Endothelial cell of umbilical vein (primary cell): Measurements from ENCODE around the gene SPAG16. TPM values are rescaled to one million over a fixed set of nuclear protein-coding genes. Genes with fewer than 3 reads are reported as not detected.

Experiments
- BruUV-seq: library from RNA; stranded (reverse); fragments of 400-500 nt; replicated peaks from 2 replicates; lab custom pipeline; 2021; lab: Mats Ljungman, UMichigan
- CTCF ChIA-PET: fragments of 300-600, 350-600 bp; sonication (Branson Sonifier 250); formaldehyde crosslinking; loops from one replicate; lab custom pipeline; 2021; ENCODE audit warnings: antibody characterized with exemption, inconsistent platforms; lab: Charles Lee
- POLR2A ChIA-PET: fragments of 300-600, 350-600 bp; sonication (Branson Sonifier 250); formaldehyde crosslinking; loops from one replicate; lab custom pipeline; 2021; ENCODE audit warnings: antibody characterized with exemption, inconsistent platforms; lab: Charles Lee
- DNase-seq: peaks from one replicate; pipeline ENCODE4 v3.0.0-alpha.2; 2011; ENCODE audit warnings: low read depth, low spot score
- FAIRE-seq: peaks from 2 replicates; lab custom pipeline; 2011; peaks lifted over from hg19 to GRCh38; lab: Jason Lieb, UNC
- H2AFZ ChIP-seq: 2 replicates; pipeline ENCODE4 v1.6.0; 2012; ENCODE audit warnings: low read depth, low read length, control low read depth, inconsistent platforms
- H3K27ac ChIP-seq: 2 replicates; pipeline ENCODE4 v1.5.1; 2011; ENCODE audit warnings: low read depth, mild to moderate bottlenecking, control low read depth, low read length, moderate library complexity; ENCODE audit not compliant: insufficient read depth
- H3K27me3 ChIP-seq, 2 experiments: 2 replicates each; pipeline versions ENCODE4 v1.6.0 to v1.6.1; 2011; ENCODE audit warnings: low read length in 2 of 2, mixed read lengths in 1 of 2; ENCODE audit not compliant: control insufficient read depth in 2 of 2, insufficient read depth in 2 of 2
- H3K36me3 ChIP-seq, 2 experiments: 2 replicates in 1 of 2; 3 replicates in 1 of 2; pipeline ENCODE4 v1.5.1; 2011; ENCODE audit warnings: low read length in 2 of 2, mild to moderate bottlenecking in 1 of 2, moderate library complexity in 1 of 2; ENCODE audit not compliant: control insufficient read depth in 2 of 2, insufficient read depth in 2 of 2; ENCODE audit errors: extremely low read depth in 1 of 2
- H3K4me1 ChIP-seq: 3 replicates; pipeline ENCODE4 v1.5.1; 2011; ENCODE audit warnings: mild to moderate bottlenecking, low read length; ENCODE audit not compliant: control insufficient read depth, insufficient read depth; ENCODE audit errors: extremely low read depth
- H3K4me2 ChIP-seq: 2 replicates; pipeline ENCODE4 v1.6.1; 2011; ENCODE audit warnings: low read length, control low read depth, mixed read lengths; ENCODE audit not compliant: insufficient read depth
- H3K4me3 ChIP-seq, 3 experiments: fragments of 200-600 bp in 1 of 3; sonication (generic), shearing (Covaris generic) in 1 of 3; replicated peaks in 1 of 3; 2 replicates each; pipeline ENCODE4 v1.5.1; 2011 to 2016; ENCODE audit warnings: control low read depth in 3 of 3, low read length in 3 of 3, mild to moderate bottlenecking in 2 of 3, inconsistent platforms in 1 of 3, low read depth in 1 of 3, moderate library complexity in 1 of 3; ENCODE audit not compliant: insufficient read depth in 1 of 3
- H3K79me2 ChIP-seq: 2 replicates; pipeline ENCODE4 v1.6.0; 2012; ENCODE audit warnings: low read length, inconsistent platforms; ENCODE audit not compliant: control insufficient read depth, insufficient read depth
- H3K9ac ChIP-seq: replicated peaks from 2 replicates; pipeline ENCODE3; 2011; ENCODE audit warnings: low read length, control low read depth; ENCODE audit not compliant: insufficient read depth; ENCODE audit errors: extremely low read depth
- H3K9me1 ChIP-seq: replicated peaks from 3 replicates; pipeline ENCODE4 v1.6.0; 2011; ENCODE audit warnings: mild to moderate bottlenecking, low read length; ENCODE audit not compliant: control insufficient read depth, insufficient read depth; ENCODE audit errors: extremely low read depth
- H3K9me3 ChIP-seq: replicated peaks from 2 replicates; pipeline ENCODE4 v1.5.1; 2012; ENCODE audit warnings: low read length, inconsistent platforms; ENCODE audit not compliant: control insufficient read depth, insufficient read depth
- H4K20me1 ChIP-seq: replicated peaks from 2 replicates; pipeline ENCODE3; 2011; ENCODE audit warnings: mild to moderate bottlenecking, low read length; ENCODE audit not compliant: control insufficient read depth, insufficient read depth; ENCODE audit errors: extremely low read depth
- EZH2 ChIP-seq: IDR thresholded peaks from 2 replicates; pipeline ENCODE4 v1.6.1; 2012; ENCODE audit warnings: borderline replicate concordance, low read depth, mild to moderate bottlenecking, moderate library complexity, low read length, inconsistent platforms; ENCODE audit not compliant: severe bottlenecking
- FOS ChIP-seq: IDR thresholded peaks from 2 replicates; pipeline ENCODE4 v1.6.1; 2011; ENCODE audit warnings: mild to moderate bottlenecking, low read length, moderate library complexity, borderline replicate concordance; ENCODE audit not compliant: insufficient read depth
- GATA2 ChIP-seq: IDR thresholded peaks from 2 replicates; pipeline ENCODE4 v1.7.0; 2011; ENCODE audit warnings: low read depth, mild to moderate bottlenecking, moderate library complexity, mixed read lengths, low read length; ENCODE audit not compliant: insufficient read length, insufficient read depth
- JUN ChIP-seq: IDR thresholded peaks from 2 replicates; pipeline ENCODE4 v1.6.1; 2011; ENCODE audit warnings: borderline replicate concordance, low read depth; ENCODE audit not compliant: insufficient read length, insufficient read depth
- MYC ChIP-seq: IDR thresholded peaks from one replicate; pipeline ENCODE4 v1.6.1; 2011; ENCODE audit warnings: mild to moderate bottlenecking, low read depth, low read length
- POLR2A ChIP-seq: IDR thresholded peaks from 2 replicates; pipeline ENCODE4 v1.6.1; 2012; ENCODE audit warnings: low read depth, mild to moderate bottlenecking, control low read depth, low read length
- POLR2AphosphoS5 ChIP-seq: IDR thresholded peaks from 2 replicates; pipeline ENCODE4 v1.6.1; 2012; ENCODE audit warnings: low read depth, mild to moderate bottlenecking, control low read depth, low read length, moderate library complexity; ENCODE audit not compliant: insufficient read depth
- dilution Hi-C: fragments of 300-500 bp; cut with MboI; formaldehyde crosslinking; loops from one replicate; pipeline ENCODE4 v1.15.0; 2019; ENCODE audit warnings: low sequenced_read_pairs; ENCODE audit not compliant: extremely low pct_ligation_motif_present
- intact Hi-C: fragments of 100-400 bp; cut with micrococcal nuclease; formaldehyde crosslinking; loops from one replicate; pipeline ENCODE4 v1.10.0; 2022
- polyA plus RNA-seq, 4 experiments: library from polyadenylated mRNA; depleted of rRNA in 3 of 4; stranded (reverse) in 3 of 4; unstranded in 1 of 4; fragments of >200 nt; gene quantifications; 2 replicates each; pipeline versions ENCODE4 v1.2.1 to v1.2.3, GENCODE V29; 2011 to 2012; ENCODE audit warnings: missing spikeins in 1 of 4
- total RNA-seq: library from RNA; stranded (reverse); gene quantifications from 2 replicates; pipeline ENCODE4 v1.2.3, GENCODE V29; 2021
- TF ChIP-seq, protein P1 (sequence below), 2 donors: IDR thresholded peaks; 1 replicate in 1 of 2; 2 replicates in 1 of 2; pipeline ENCODE4 v1.5.1; 2011; ENCODE audit warnings: low read length in 2 of 2, mild to moderate bottlenecking in 2 of 2, moderate library complexity in 2 of 2, control low read depth in 1 of 2, inconsistent platforms in 1 of 2, low read depth in 1 of 2; ENCODE audit not compliant: insufficient read depth in 1 of 2; ENCODE audit errors: extremely low read depth in 1 of 2

The SPAG16 gene
- total and polyA plus RNA-seq, 2 donors (not counting 3 experiments of a cell fraction or from before 2014, with no cell fraction given), result 4.0 to 7.7 TPM

DNA sequence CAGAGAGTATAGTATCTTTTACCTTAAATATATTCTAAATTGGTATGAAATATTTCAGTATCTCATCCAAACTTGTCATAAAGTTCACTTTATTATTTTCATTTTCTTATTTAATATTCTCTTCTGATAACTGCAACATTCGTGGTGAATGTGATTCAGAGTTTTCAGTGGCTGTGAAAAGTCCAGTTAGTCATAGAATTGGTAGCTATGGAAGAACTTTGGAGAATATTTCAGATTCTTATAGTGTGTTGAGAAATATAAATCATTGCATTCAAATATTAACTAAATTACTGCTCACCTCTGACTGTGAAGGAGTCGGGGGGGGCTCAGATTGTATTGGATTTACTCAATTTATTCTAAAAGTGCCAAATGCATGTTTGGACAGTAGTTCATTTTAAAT, 948.0 kb downstream of the SPAG16 start:
- no peaks in the 10 kb centered on the region for H3K79me2 ChIP-seq
- H3K9me1 ChIP-seq, result no peaks in the 10 kb centered on the region
- no peak for DNase-seq
- dilution Hi-C loops (no loop called here), intact Hi-C loops (no loop called here)
- no peak overlapping the region for H2AFZ ChIP-seq
- no peak overlapping the region for H3K9ac ChIP-seq
- no peaks in the 10 kb centered on the region for H3K27me3 ChIP-seq
- TF ChIP-seq MYC (no peak), JUN (no peak), POLR2A (no peak), POLR2AphosphoS5 (no peak), FOS (no peak), GATA2 (no peak), EZH2 (no peak)
- TF ChIP-seq, protein P1, sequence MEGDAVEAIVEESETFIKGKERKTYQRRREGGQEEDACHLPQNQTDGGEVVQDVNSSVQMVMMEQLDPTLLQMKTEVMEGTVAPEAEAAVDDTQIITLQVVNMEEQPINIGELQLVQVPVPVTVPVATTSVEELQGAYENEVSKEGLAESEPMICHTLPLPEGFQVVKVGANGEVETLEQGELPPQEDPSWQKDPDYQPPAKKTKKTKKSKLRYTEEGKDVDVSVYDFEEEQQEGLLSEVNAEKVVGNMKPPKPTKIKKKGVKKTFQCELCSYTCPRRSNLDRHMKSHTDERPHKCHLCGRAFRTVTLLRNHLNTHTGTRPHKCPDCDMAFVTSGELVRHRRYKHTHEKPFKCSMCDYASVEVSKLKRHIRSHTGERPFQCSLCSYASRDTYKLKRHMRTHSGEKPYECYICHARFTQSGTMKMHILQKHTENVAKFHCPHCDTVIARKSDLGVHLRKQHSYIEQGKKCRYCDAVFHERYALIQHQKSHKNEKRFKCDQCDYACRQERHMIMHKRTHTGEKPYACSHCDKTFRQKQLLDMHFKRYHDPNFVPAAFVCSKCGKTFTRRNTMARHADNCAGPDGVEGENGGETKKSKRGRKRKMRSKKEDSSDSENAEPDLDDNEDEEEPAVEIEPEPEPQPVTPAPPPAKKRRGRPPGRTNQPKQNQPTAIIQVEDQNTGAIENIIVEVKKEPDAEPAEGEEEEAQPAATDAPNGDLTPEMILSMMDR (IDR thresholded peaks at IDR 0.05; ENCODE audit: extremely low read depth in 1 of 2, insufficient read depth in 1 of 2, low read depth in 1 of 2, low read length in 2 of 2), result no peak
- no peak overlapping the region for H3K4me2 ChIP-seq
- H3K27ac ChIP-seq, result no peak overlapping the region
- POLR2A ChIA-PET, result no interaction called here
- CTCF ChIA-PET, result no interaction called here
- no peaks in the 10 kb centered on the region for H3K9me3 ChIP-seq
- no peaks in the 10 kb centered on the region for H3K36me3 ChIP-seq
- BruUV-seq, result no TSS peak
- H4K20me1 ChIP-seq, result no peaks in the 10 kb centered on the region
- no peak for FAIRE-seq
- H3K4me1 ChIP-seq, result no peaks in the 10 kb centered on the region
- no peak overlapping the region for H3K4me3 ChIP-seq
